AG09309 (cell line): ENCODE measurements around the gene MICOS13.
"Not testable (repeated sequence)": the region's sequence is repeated elsewhere in the genome, so short reads cannot be mapped to it uniquely, and the experiment has no call there.

Experiments used
- DNase-seq: peaks from one replicate; pipeline ENCODE4 v3.0.0-alpha.2; 2010; ENCODE audit warnings: low read depth
- H3K4me3 ChIP-seq: 2 replicates; pipeline ENCODE4 v1.5.1; 2011; ENCODE audit warnings: mild to moderate bottlenecking, low read depth, low read length, moderate library complexity; ENCODE audit not compliant: control insufficient read depth
- CTCF ChIP-seq: IDR thresholded peaks from 2 replicates; pipeline ENCODE4 v1.5.1; 2011; ENCODE audit warnings: mild to moderate bottlenecking, low read depth, low read length, inconsistent platforms; ENCODE audit not compliant: insufficient read depth, control insufficient read depth; ENCODE audit errors: missing control alignments

The MICOS13 gene

GRCh38 chr19:5707576-5708575, 27.6 kb upstream of the MICOS13 start:
- H3K4me3 ChIP-seq, result no peak overlapping the region
- no peak for TF ChIP-seq CTCF
- DNase-seq, result no peak

GRCh38 chr19:5706876-5707573, 26.7 kb upstream of the MICOS13 start:
- no peak for DNase-seq
- no peak overlapping the region for H3K4me3 ChIP-seq
- no peak for TF ChIP-seq CTCF

- TF ChIP-seq CTCF, result no peak
- no peak for DNase-seq
- H3K4me3 ChIP-seq, result no peak overlapping the region
These were observed 25.2 kb upstream of the MICOS13 start for GRCh38 chr19:5705552-5705951.

GRCh38 chr19:5703819-5704818, 23.8 kb upstream of the MICOS13 start:
- DNase-seq, result no peak
- no peak for TF ChIP-seq CTCF
- H3K4me3 ChIP-seq, result no peak overlapping the region

GRCh38 chr19:5702053-5702410, 21.7 kb upstream of the MICOS13 start:
- H3K4me3 ChIP-seq, DNase-seq: not testable (repeated sequence)

- TF ChIP-seq CTCF, result no peak
- no peak for DNase-seq
These were observed 20.3 kb upstream of the MICOS13 start for GRCh38 chr19:5700455-5701092.

More at GRCh38 chr19:5700455-5701092, 20.3 kb upstream of the MICOS13 start:
- no peak overlapping the region for H3K4me3 ChIP-seq
